Endodermal cell (in vitro differentiated cells): Measurements from ENCODE around the gene ALX4. TPM values are rescaled to one million over a fixed set of nuclear protein-coding genes. Genes with fewer than 3 reads are reported as not detected.

Source experiments
- DNase-seq: peaks from one replicate; pipeline ENCODE4 v3.0.0-alpha.2; 2017
- H3K27ac ChIP-seq: 2 replicates; pipeline ENCODE4 v1.5.1; 2013; ENCODE audit warnings: mild to moderate bottlenecking, low read depth, low read length, moderate library complexity
- H3K27me3 ChIP-seq: 2 replicates; pipeline ENCODE4 v1.6.1; 2013; ENCODE audit warnings: mild to moderate bottlenecking, low read length, moderate library complexity; ENCODE audit not compliant: insufficient read depth, control insufficient read depth, poor library complexity, severe bottlenecking
- H3K36me3 ChIP-seq: 2 replicates; pipeline ENCODE4 v1.7.0; 2013; ENCODE audit warnings: mild to moderate bottlenecking, low read length, moderate library complexity; ENCODE audit not compliant: control insufficient read depth, insufficient read depth
- H3K4me1 ChIP-seq: one replicate; pipeline ENCODE4 v1.7.0; 2013; ENCODE audit warnings: low read length; ENCODE audit not compliant: control insufficient read depth, insufficient read depth
- H3K4me3 ChIP-seq: 2 replicates; pipeline ENCODE4 v1.5.1; 2013; ENCODE audit warnings: mild to moderate bottlenecking, low read length, moderate library complexity
- H3K9ac ChIP-seq: 2 replicates; pipeline ENCODE4 v1.6.1; 2013; ENCODE audit warnings: mild to moderate bottlenecking, low read length, moderate library complexity; ENCODE audit not compliant: poor library complexity, severe bottlenecking; ENCODE audit errors: extremely low read depth
- H3K9me3 ChIP-seq: 2 replicates; pipeline ENCODE4 v1.6.1; 2013; ENCODE audit warnings: mild to moderate bottlenecking, low read length, moderate library complexity; ENCODE audit not compliant: control insufficient read depth
- H3K27ac Mint-ChIP-seq: 2 replicates; pipeline ENCODE4 v1.8.0; 2020; ENCODE audit warnings: mixed read lengths
- H3K27me3 Mint-ChIP-seq: 2 replicates; pipeline ENCODE4 v1.8.0; 2021; ENCODE audit warnings: mild to moderate bottlenecking, mixed read lengths; ENCODE audit not compliant: insufficient read depth
- H3K36me3 Mint-ChIP-seq: 2 replicates; pipeline ENCODE4 v1.8.0; 2020; ENCODE audit warnings: low read depth, mixed read lengths
- H3K4me1 Mint-ChIP-seq: 2 replicates; pipeline ENCODE4 v1.8.0; 2020; ENCODE audit warnings: mixed read lengths
- H3K4me3 Mint-ChIP-seq: 2 replicates; pipeline ENCODE4 v1.8.0; 2020; ENCODE audit warnings: mild to moderate bottlenecking, moderate library complexity, mixed read lengths
- H3K9me3 Mint-ChIP-seq: 2 replicates; pipeline ENCODE4 v1.8.0; 2020; ENCODE audit warnings: mild to moderate bottlenecking, mixed read lengths
- CTCF ChIP-seq: fragments of 200-600 bp; sonication (generic); conservative IDR thresholded peaks from 2 replicates; pipeline ENCODE4 v1.5.0; 2021; ENCODE audit warnings: antibody characterized with exemption, mild to moderate bottlenecking
- WGBS, 2 experiments: methylation state at CpG; one replicate each; pipeline versions ENCODE4 v1.1.5 to v1.1.7; 2013; ENCODE audit warnings: missing lambda C conversion rate in 2 of 2, mixed read lengths in 1 of 2; ENCODE audit not compliant: insufficient coverage in 1 of 2, insufficient read length in 1 of 2; 5-methylcytosine and 5-hydroxymethylcytosine counted together
- total RNA-seq, 2 donors: library from RNA; stranded (reverse); fragmentation: NEBNext Ultra II Directional in 1 of 2; extraction: Animal tissue kit (Norgen Biotek cat#: 25700) in 1 of 2; gene quantifications; 2 replicates in 1 of 2; 3 replicates in 1 of 2; pipeline ENCODE4 v1.2.1, GENCODE V29; 2021

Gene ALX4
- total RNA-seq, 2 donors from 2014 or later, result not detected

- no peak overlapping the region for H3K9ac ChIP-seq
- no peaks in the 10 kb centered on the region for H3K9me3 ChIP-seq
- WGBS, 2 experiments, result 93 to 95% methylated on average over 17 to 18 of the region's 18 CpGs
- no peak overlapping the region for H3K27ac Mint-ChIP-seq
- no peak overlapping the region for H3K27ac ChIP-seq
- H3K4me3 Mint-ChIP-seq, result no peak overlapping the region
- H3K4me3 ChIP-seq, result no peak overlapping the region
- H3K4me1 ChIP-seq, result no peaks in the 10 kb centered on the region
- H3K9me3 Mint-ChIP-seq, result peaks cover 4% of the 10 kb centered on the region
- peaks cover 4% of the 10 kb centered on the region for H3K4me1 Mint-ChIP-seq
- peaks cover 2% of the 10 kb centered on the region for H3K27me3 Mint-ChIP-seq
- no peaks in the 10 kb centered on the region for H3K27me3 ChIP-seq
- no peak for DNase-seq
- H3K36me3 ChIP-seq, result no peaks in the 10 kb centered on the region
- TF ChIP-seq CTCF, result no peak
- no peaks in the 10 kb centered on the region for H3K36me3 Mint-ChIP-seq
These were observed 32.5 kb downstream of the ALX4 start for GRCh38 chr11:44277196-44278090.

GRCh38 chr11:44275961-44276550, 33.9 kb downstream of the ALX4 start:
- H3K4me3 Mint-ChIP-seq, result no peak overlapping the region
- peaks cover 2% of the 10 kb centered on the region for H3K4me1 Mint-ChIP-seq
- Histone ChIP-seq H3K9me3 (no peaks in the 10 kb centered on the region), H3K27me3 (no peaks in the 10 kb centered on the region), H3K4me1 (no peaks in the 10 kb centered on the region), H3K9ac (no peak overlapping the region), H3K4me3 (no peak overlapping the region), H3K36me3 (no peaks in the 10 kb centered on the region), H3K27ac (no peak overlapping the region)
- H3K27ac Mint-ChIP-seq, result no peak overlapping the region
- H3K27me3 Mint-ChIP-seq, result peaks cover 1% of the 10 kb centered on the region
- DNase-seq, result no peak
- H3K9me3 Mint-ChIP-seq, result no peaks in the 10 kb centered on the region
- WGBS, 2 experiments, result 77 to 83% methylated on average over 1 to 6 of the region's 7 CpGs
- TF ChIP-seq CTCF, result no peak
- H3K36me3 Mint-ChIP-seq, result no peaks in the 10 kb centered on the region

GRCh38 chr11:44275241-44275640, 34.7 kb downstream of the ALX4 start:
- Histone ChIP-seq H3K4me3 (no peak overlapping the region), H3K9me3 (no peaks in the 10 kb centered on the region), H3K36me3 (no peaks in the 10 kb centered on the region), H3K27me3 (no peaks in the 10 kb centered on the region), H3K4me1 (no peaks in the 10 kb centered on the region), H3K27ac (no peak overlapping the region), H3K9ac (no peak overlapping the region)
- 96 to 97% methylated on average over 9 to 10 of the region's 10 CpGs for WGBS, 2 experiments
- Mint-ChIP-seq H3K4me1 (peaks cover 2% of the 10 kb centered on the region), H3K27ac (no peak overlapping the region), H3K36me3 (no peaks in the 10 kb centered on the region), H3K9me3 (no peaks in the 10 kb centered on the region), H3K4me3 (no peak overlapping the region), H3K27me3 (no peaks in the 10 kb centered on the region)
- DNase-seq, result no peak
- TF ChIP-seq CTCF, result no peak
